Calu3 (cell line): ENCODE data around the gene UBE2Q1. TPM values are rescaled to one million over a fixed set of nuclear protein-coding genes. Genes with fewer than 3 reads are reported as not detected.

Experiments
- BruUV-seq: library from RNA; stranded (reverse); fragments of 400-500 nt; replicated peaks from 2 replicates; lab custom pipeline; 2021; lab: Mats Ljungman, UMichigan
- CTCF ChIA-PET: fragments of 300-600 bp; sonication (Branson Sonifier 250); formaldehyde crosslinking; loops from one replicate; lab custom pipeline; 2022; ENCODE audit warnings: antibody characterized with exemption; lab: Charles Lee
- DNase-seq: peaks from one replicate; pipeline ENCODE4 v3.0.0; 2022
- H3K27ac Mint-ChIP-seq: one replicate; pipeline ENCODE4 v1.8.0; 2022; ENCODE audit warnings: mixed read lengths; ENCODE audit not compliant: unreplicated experiment
- H3K27me3 Mint-ChIP-seq: one replicate; pipeline ENCODE4 v1.8.0; 2022; ENCODE audit warnings: mixed read lengths; ENCODE audit not compliant: unreplicated experiment
- H3K36me3 Mint-ChIP-seq: one replicate; pipeline ENCODE4 v1.8.0; 2022; ENCODE audit warnings: mild to moderate bottlenecking, moderate library complexity, mixed read lengths; ENCODE audit not compliant: insufficient read depth, unreplicated experiment
- H3K4me1 Mint-ChIP-seq: one replicate; pipeline ENCODE4 v1.8.0; 2022; ENCODE audit warnings: mild to moderate bottlenecking, low read depth, mixed read lengths; ENCODE audit not compliant: unreplicated experiment
- H3K4me3 Mint-ChIP-seq: one replicate; pipeline ENCODE4 v1.8.0; 2022; ENCODE audit warnings: mild to moderate bottlenecking, low read depth, moderate library complexity, mixed read lengths; ENCODE audit not compliant: unreplicated experiment
- H3K9me3 Mint-ChIP-seq: one replicate; pipeline ENCODE4 v1.8.0; 2022; ENCODE audit warnings: low read depth, mixed read lengths; ENCODE audit not compliant: unreplicated experiment
- intact Hi-C: fragments of 100-400 bp; cut with micrococcal nuclease; formaldehyde crosslinking; loops from one replicate; pipeline ENCODE4 v1.10.0; 2022; ENCODE audit not compliant: unreplicated experiment
- total RNA-seq: library from RNA; stranded (reverse); gene quantifications from 2 replicates; pipeline ENCODE4 v1.2.3, GENCODE V29; 2022
- TF ChIP-seq, protein P1 (sequence below): fragments of 200-600 bp; IDR thresholded peaks from one replicate; pipeline ENCODE4 v1.8.0; 2022; ENCODE audit warnings: antibody characterized with exemption; ENCODE audit not compliant: unreplicated experiment

Gene UBE2Q1
- total RNA-seq, 1 experiment from 2014 or later, result 96.7 TPM

DNA sequence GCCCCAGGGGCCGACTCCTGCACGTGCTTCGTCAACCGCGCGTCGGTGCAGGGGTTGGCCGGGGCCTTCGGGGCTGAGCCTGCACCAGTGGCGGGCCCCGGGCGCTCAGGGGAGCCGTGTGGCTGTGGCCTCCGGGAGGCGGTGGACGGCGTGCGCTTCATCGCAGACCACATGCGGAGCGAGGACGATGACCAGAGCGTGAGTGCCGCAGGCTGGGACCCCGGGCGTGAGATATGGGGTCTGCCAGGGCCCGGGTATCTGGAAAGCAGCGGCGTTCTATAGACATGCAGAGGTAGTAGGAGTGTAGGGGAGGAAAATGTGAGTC lies 13.5 kb upstream of the UBE2Q1 start:
- Mint-ChIP-seq H3K9me3 (no peaks in the 10 kb centered on the region), H3K4me1 (peaks cover 8% of the 10 kb centered on the region), H3K36me3 (peaks cover 30% of the 10 kb centered on the region), H3K4me3 (no peak overlapping the region), H3K27ac (no peak overlapping the region), H3K27me3 (peaks cover 96% of the 10 kb centered on the region)
- TF ChIP-seq, protein P1, sequence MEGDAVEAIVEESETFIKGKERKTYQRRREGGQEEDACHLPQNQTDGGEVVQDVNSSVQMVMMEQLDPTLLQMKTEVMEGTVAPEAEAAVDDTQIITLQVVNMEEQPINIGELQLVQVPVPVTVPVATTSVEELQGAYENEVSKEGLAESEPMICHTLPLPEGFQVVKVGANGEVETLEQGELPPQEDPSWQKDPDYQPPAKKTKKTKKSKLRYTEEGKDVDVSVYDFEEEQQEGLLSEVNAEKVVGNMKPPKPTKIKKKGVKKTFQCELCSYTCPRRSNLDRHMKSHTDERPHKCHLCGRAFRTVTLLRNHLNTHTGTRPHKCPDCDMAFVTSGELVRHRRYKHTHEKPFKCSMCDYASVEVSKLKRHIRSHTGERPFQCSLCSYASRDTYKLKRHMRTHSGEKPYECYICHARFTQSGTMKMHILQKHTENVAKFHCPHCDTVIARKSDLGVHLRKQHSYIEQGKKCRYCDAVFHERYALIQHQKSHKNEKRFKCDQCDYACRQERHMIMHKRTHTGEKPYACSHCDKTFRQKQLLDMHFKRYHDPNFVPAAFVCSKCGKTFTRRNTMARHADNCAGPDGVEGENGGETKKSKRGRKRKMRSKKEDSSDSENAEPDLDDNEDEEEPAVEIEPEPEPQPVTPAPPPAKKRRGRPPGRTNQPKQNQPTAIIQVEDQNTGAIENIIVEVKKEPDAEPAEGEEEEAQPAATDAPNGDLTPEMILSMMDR, result no peak
- no TSS peak for BruUV-seq
- CTCF ChIA-PET, result no interaction called here
- intact Hi-C loops, result no loop called here
- DNase-seq, result no peak

DNA sequence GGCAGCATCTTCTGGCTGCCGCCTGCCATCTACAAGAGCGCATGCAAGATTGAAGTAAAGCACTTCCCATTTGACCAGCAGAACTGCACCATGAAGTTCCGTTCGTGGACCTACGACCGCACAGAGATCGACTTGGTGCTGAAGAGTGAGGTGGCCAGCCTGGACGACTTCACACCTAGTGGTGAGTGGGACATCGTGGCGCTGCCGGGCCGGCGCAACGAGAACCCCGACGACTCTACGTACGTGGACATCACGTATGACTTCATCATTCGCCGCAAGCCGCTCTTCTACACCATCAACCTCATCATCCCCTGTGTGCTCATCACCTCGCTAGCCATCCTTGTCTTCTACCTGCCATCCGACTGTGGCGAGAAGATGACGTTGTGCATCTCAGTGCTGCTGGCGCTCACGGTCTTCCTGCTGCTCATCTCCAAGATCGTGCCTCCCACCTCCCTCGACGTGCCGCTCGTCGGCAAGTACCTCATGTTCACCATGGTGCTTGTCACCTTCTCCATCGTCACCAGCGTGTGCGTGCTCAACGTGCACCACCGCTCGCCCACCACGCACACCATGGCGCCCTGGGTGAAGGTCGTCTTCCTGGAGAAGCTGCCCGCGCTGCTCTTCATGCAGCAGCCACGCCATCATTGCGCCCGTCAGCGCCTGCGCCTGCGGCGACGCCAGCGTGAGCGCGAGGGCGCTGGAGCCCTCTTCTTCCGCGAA lies 12.9 kb upstream of the UBE2Q1 start:
- no peak overlapping the region for H3K4me3 Mint-ChIP-seq

DNA sequence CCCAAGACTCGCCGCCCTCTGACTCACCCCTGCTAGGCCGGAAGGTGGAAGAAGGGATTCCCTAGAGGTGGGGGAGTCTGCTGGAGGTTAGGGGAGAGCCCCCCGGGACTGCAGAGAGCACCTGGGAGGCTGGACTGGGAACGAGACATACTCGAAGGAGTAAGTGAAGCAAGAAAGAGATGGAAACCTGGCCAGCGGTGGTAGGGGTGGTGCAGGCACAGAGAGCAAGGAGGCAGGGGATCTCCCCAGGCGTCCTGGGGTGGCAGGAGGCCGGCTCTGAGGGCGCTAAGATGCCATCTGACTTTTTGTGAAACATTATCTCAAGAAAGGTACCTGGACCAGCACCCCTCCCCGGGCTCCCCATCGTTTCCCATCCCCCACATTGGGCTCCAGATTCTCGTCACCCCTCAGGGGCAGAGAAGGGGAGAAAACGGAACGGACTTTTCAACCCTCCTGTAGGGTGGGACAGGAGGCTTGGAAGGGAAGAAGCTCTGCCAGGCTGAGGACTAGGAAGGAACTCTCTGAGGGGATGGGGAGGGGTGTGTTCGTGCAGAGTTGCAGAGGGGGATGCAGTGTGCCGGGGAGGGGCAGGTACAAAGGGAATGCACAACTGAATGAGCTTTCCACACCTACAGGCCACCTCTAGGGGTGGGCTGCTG lies 9.8 kb upstream of the UBE2Q1 start:
- peaks cover 88% of the 10 kb centered on the region for H3K27me3 Mint-ChIP-seq
- intact Hi-C loops, result no loop called here
- DNase-seq, result no peak
- TF ChIP-seq, protein P1, result no peak
- peaks cover 14% of the 10 kb centered on the region for H3K36me3 Mint-ChIP-seq
- peak overlapping the region; percentile 24 for H3K4me3 Mint-ChIP-seq
- CTCF ChIA-PET, result no interaction called here
- H3K4me1 Mint-ChIP-seq, result peaks cover 8% of the 10 kb centered on the region
- no peak overlapping the region for H3K27ac Mint-ChIP-seq
- BruUV-seq, result no TSS peak
- no peaks in the 10 kb centered on the region for H3K9me3 Mint-ChIP-seq

More for the DNA sequence above, 12.9 kb upstream of the UBE2Q1 start:
- Mint-ChIP-seq H3K4me1 (peaks cover 8% of the 10 kb centered on the region), H3K36me3 (peaks cover 27% of the 10 kb centered on the region), H3K27ac (no peak overlapping the region), H3K9me3 (no peaks in the 10 kb centered on the region), H3K27me3 (peaks cover 100% of the 10 kb centered on the region)
- CTCF ChIA-PET, result no interaction called here
- no TSS peak for BruUV-seq
- TF ChIP-seq, protein P1, result no peak
- no peak for DNase-seq
- intact Hi-C loops, result no loop called here

DNA sequence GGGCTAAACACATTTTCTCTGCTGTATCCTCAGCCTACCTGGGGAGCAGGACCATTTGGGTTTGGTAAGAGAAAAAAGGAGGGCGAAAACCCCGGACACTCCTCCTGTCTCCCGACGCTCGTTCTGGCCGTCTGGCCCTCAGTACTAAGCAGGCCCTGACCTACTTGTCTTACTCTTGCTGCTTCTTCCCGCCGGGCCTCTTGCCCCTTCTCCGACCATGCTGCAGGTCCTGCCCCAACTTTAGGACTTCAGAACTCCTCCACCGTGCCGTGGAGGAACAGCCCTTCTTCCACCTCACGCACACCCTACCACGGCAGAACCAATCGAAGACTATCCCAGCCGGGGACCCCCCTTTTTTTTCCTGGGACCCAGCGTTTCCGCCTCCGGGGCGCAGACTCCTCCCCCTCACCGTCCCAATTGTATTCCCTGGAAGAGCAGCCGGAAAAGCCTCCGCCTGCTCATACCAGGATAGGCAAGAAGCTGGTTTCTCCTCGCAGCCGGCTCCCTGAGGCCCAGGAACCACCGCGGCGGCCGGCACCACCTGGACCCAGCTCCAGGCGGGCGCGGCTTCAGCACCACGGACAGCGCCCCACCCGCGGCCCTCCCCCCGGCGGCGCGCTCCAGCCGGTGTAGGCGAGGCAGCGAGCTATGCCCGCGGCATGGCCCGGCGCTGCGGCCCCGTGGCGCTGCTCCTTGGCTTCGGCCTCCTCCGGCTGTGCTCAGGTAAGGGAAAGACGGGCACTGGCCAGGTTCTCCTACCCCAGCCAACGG lies 9.1 kb upstream of the UBE2Q1 start, which contains the start of gene CHRNB2:
TSS of gene CHRNB2 (plus strand) at position 393 of the 771 bp plus-strand sequence. CDS start at position 660, 267 bp downstream.
- H3K36me3 Mint-ChIP-seq, result peaks cover 14% of the 10 kb centered on the region
- CTCF ChIA-PET, result interaction anchor here (0.6 to 0.7 kb wide), 2 partner anchors 8 to 77 kb away, joined by 3 to 4 read pairs; no protein-coding TSS in a partner anchor
- intact Hi-C loops, result no loop called here
- H3K27ac Mint-ChIP-seq, result no peak within 1 kb of the TSS
- TF ChIP-seq, protein P1, result no peak
- BruUV-seq, result no TSS peak
- H3K4me1 Mint-ChIP-seq, result peaks cover 8% of the 10 kb centered on the region
- peaks cover 81% of the 10 kb centered on the region for H3K27me3 Mint-ChIP-seq
- no peaks in the 10 kb centered on the region for H3K9me3 Mint-ChIP-seq
- H3K4me3 Mint-ChIP-seq, result peak within 1 kb of the TSS; percentile 24
- DNase-seq, result peak; percentile 83
